GM18498 (cell line): ENCODE data around the gene PCLO.
"Not testable (repeated sequence)": the region's sequence is repeated elsewhere in the genome, so short reads cannot be mapped to it uniquely, and the experiment has no call there.

Source experiments
- ATAC-seq: cut with Tn5 transposase; IDR thresholded peaks from one replicate; pipeline ENCODE4 v1.9.1; 2021; ENCODE audit warnings: mild to moderate bottlenecking, moderate library complexity; ENCODE audit not compliant: unreplicated experiment

The PCLO gene

GRCh38 chr7:82742163-82742562 is 420.5 kb downstream of the PCLO start:
- ATAC-seq = no peak

- no peak for ATAC-seq
Observed at GRCh38 chr7:82741493-82741892, 421.2 kb downstream of the PCLO start.

GRCh38 chr7:82740246-82740848 is 422.3 kb downstream of the PCLO start:
- no peak for ATAC-seq

- ATAC-seq = no peak
Observed at GRCh38 chr7:82736633-82737032, 426.1 kb downstream of the PCLO start.

- ATAC-seq = no peak
Observed at GRCh38 chr7:82732677-82733076, 430.0 kb downstream of the PCLO start.

- ATAC-seq = no peak
Observed at GRCh38 chr7:82729172-82730030, 433.3 kb downstream of the PCLO start.

GRCh38 chr7:82726038-82726800 is 436.5 kb downstream of the PCLO start:
- ATAC-seq = no peak

- ATAC-seq = no peak
Observed at GRCh38 chr7:82723411-82723810, 439.3 kb downstream of the PCLO start.

GRCh38 chr7:82722946-82723345 is 439.7 kb downstream of the PCLO start:
- no peak for ATAC-seq

GRCh38 chr7:82715344-82715743 is 447.3 kb downstream of the PCLO start:
- peak; percentile 60 for ATAC-seq

GRCh38 chr7:82714883-82715282 is 447.8 kb downstream of the PCLO start:
- ATAC-seq = peak; percentile 17

GRCh38 chr7:82713506-82713905 is 449.2 kb downstream of the PCLO start:
- ATAC-seq = no peak

- not testable (repeated sequence) for ATAC-seq
Observed at GRCh38 chr7:82706344-82706743, 456.3 kb downstream of the PCLO start.

- no peak for ATAC-seq
Observed at GRCh38 chr7:82705517-82706260, 457.0 kb downstream of the PCLO start.

- no peak for ATAC-seq
Observed at GRCh38 chr7:82704121-82704520, 458.6 kb downstream of the PCLO start.
